T-cell (primary cell): ENCODE results near the gene C2CD2L. TPM values are rescaled to one million over a fixed set of nuclear protein-coding genes. Genes with fewer than 3 reads are reported as not detected.
"Not testable (repeated sequence)": the region's sequence is repeated elsewhere in the genome, so short reads cannot be mapped to it uniquely, and the experiment has no call there.

Experiments
- ATAC-seq, 4 experiments: fragments of 200-7000 bp in 3 of 4; fragments of 150-1000 bp in 1 of 4; cut with Tn5 transposase; replicated peaks in 1 of 4; 1 replicate in 3 of 4; 2 replicates in 1 of 4; pipeline ENCODE4 v1.10.0; 2021; ENCODE audit warnings: moderate library complexity in 3 of 4, mild to moderate bottlenecking in 2 of 4, moderate number of reproducible peaks in 1 of 4
- CTCF ChIA-PET, 2 donors: fragments of 300-600 bp; sonication (Branson Sonifier 250); formaldehyde crosslinking; loops; one replicate each; lab custom pipeline; 2022; ENCODE audit warnings: antibody characterized with exemption in 2 of 2; lab: Charles Lee
- POLR2A ChIA-PET, 2 donors: fragments of 300-600 bp; sonication (Branson Sonifier 250); formaldehyde crosslinking; loops; one replicate each; lab custom pipeline; 2022; ENCODE audit warnings: antibody characterized with exemption in 2 of 2; lab: Charles Lee
- DNase-seq, 35 experiments: peaks; one replicate each; pipeline versions ENCODE4 v3.0.0 to v3.0.0-alpha.2; 2013 to 2023
- H3K27ac ChIP-seq: one replicate; pipeline ENCODE4 v1.5.1; 2013; ENCODE audit warnings: low read length
- H3K27me3 ChIP-seq, 2 experiments: replicated peaks in 1 of 2; 1 replicate in 1 of 2; 2 replicates in 1 of 2; pipeline versions ENCODE4 v1.6.1 to v1.7.0; 2013; ENCODE audit warnings: low read length in 1 of 2, mixed read lengths in 1 of 2; ENCODE audit not compliant: control insufficient read depth in 2 of 2, insufficient read depth in 2 of 2; ENCODE audit errors: extremely low read depth in 1 of 2
- H3K36me3 ChIP-seq, 2 donors: 1 replicate in 1 of 2; 2 replicates in 1 of 2; pipeline versions ENCODE4 v1.6.1 to v1.7.0; 2013; ENCODE audit warnings: low read length in 1 of 2; ENCODE audit not compliant: control insufficient read depth in 2 of 2, insufficient read depth in 1 of 2; ENCODE audit errors: extremely low read depth in 1 of 2
- H3K4me1 ChIP-seq, 2 experiments: 1 replicate in 1 of 2; 2 replicates in 1 of 2; pipeline versions ENCODE4 v1.6.1 to v1.7.0; 2013; ENCODE audit warnings: low read length in 2 of 2, mixed read lengths in 1 of 2; ENCODE audit not compliant: insufficient read depth in 2 of 2, control insufficient read depth in 1 of 2; ENCODE audit errors: extremely low read depth in 1 of 2
- H3K4me3 ChIP-seq, 2 donors: 1 replicate in 1 of 2; 2 replicates in 1 of 2; pipeline versions ENCODE4 v1.5.1 to v1.7.0; 2013; ENCODE audit warnings: mild to moderate bottlenecking in 2 of 2, low read length in 1 of 2, moderate library complexity in 1 of 2; ENCODE audit not compliant: control insufficient read depth in 1 of 2; ENCODE audit errors: extremely low read depth in 1 of 2
- H3K9me3 ChIP-seq: 2 replicates; pipeline ENCODE4 v1.7.0; 2013
- H3K27ac Mint-ChIP-seq, 2 donors: one replicate each; pipeline ENCODE4 v1.8.0; 2020 to 2021; ENCODE audit warnings: mild to moderate bottlenecking in 2 of 2, mixed read lengths in 2 of 2
- H3K27me3 Mint-ChIP-seq, 2 donors: one replicate each; pipeline ENCODE4 v1.8.0; 2021 to 2022; ENCODE audit warnings: mixed read lengths in 2 of 2
- H3K36me3 Mint-ChIP-seq: one replicate; pipeline ENCODE4 v1.8.0; 2021; ENCODE audit warnings: mixed read lengths
- H3K4me1 Mint-ChIP-seq, 3 donors: one replicate each; pipeline ENCODE4 v1.8.0; 2020 to 2022; ENCODE audit warnings: mixed read lengths in 3 of 3, mild to moderate bottlenecking in 1 of 3
- H3K4me3 Mint-ChIP-seq, 3 donors: one replicate each; pipeline ENCODE4 v1.8.0; 2020 to 2022; ENCODE audit warnings: mild to moderate bottlenecking in 3 of 3, mixed read lengths in 3 of 3, moderate library complexity in 3 of 3
- H3K9me3 Mint-ChIP-seq, 3 donors: one replicate each; pipeline ENCODE4 v1.8.0; 2020 to 2022; ENCODE audit warnings: mixed read lengths in 3 of 3
- WGBS: methylation state at CpG from one replicate; pipeline ENCODE4 v1.1.5; 2013; ENCODE audit warnings: missing lambda C conversion rate; ENCODE audit not compliant: insufficient coverage; 5-methylcytosine and 5-hydroxymethylcytosine counted together
- total RNA-seq, 35 experiments: library from RNA in 6 of 35; stranded (reverse) in 6 of 35; fragments of 120-200 nt in 1 of 35; gene quantifications; one replicate each; pipeline versions ENCODE4 v1.2.1 to v1.2.4 and lab custom pipeline; 2013 to 2026

The C2CD2L gene
- total RNA-seq, 5 donors from 2014 or later (not counting 1 experiment from before 2014, with no cell fraction given): 18.9 to 36.4 (median 30.6) TPM

GRCh38 chr11:119158467-119158866 is 51.3 kb downstream of the C2CD2L start:
- CTCF ChIA-PET: interaction anchor here in 1 of 2 donors (0.5 kb wide), 1 partner anchor 12 kb away, joined by 8 read pairs; no protein-coding TSS in a partner anchor
- peaks cover 0 to 17% of the 10 kb centered on the region in 2 donors for H3K27me3 Mint-ChIP-seq
- no peak overlapping the region for H3K4me3 Mint-ChIP-seq
- no peaks in the 10 kb centered on the region for H3K36me3 ChIP-seq
- H3K27ac Mint-ChIP-seq: no peak overlapping the region
- peaks cover 0 to 34% of the 10 kb centered on the region in 2 experiments for H3K27me3 ChIP-seq
- H3K9me3 ChIP-seq: no peaks in the 10 kb centered on the region
- no peaks in the 10 kb centered on the region for H3K4me1 Mint-ChIP-seq
- H3K9me3 Mint-ChIP-seq: no peaks in the 10 kb centered on the region
- 87% methylated on average over 10 of the region's 13 CpGs for WGBS
- H3K36me3 Mint-ChIP-seq: no peaks in the 10 kb centered on the region
- no peaks in the 10 kb centered on the region for H3K4me1 ChIP-seq
- ATAC-seq: no peak
- POLR2A ChIA-PET: no interaction called here
- H3K4me3 ChIP-seq: no peak overlapping the region
- DNase-seq: no peak
- H3K27ac ChIP-seq: no peak overlapping the region

DNA sequence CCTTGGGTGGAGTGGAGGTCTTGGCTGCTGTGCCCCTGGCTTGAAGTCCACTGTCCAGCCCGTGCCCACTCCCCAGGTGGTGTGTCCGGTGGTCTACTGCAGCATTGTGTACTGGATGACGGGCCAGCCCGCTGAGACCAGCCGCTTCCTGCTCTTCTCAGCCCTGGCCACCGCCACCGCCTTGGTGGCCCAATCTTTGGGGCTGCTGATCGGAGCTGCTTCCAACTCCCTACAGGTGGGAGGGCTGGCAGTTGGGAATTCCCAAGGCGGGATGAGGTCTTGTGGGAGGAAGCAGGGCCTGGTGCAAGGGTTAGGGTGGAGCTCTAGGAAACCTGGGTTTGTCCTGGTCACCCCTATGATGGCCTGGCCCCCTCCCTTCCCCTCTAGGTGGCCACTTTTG is 53.0 kb downstream of the C2CD2L start:
- no peaks in the 10 kb centered on the region for H3K4me1 ChIP-seq
- no peaks in the 10 kb centered on the region for H3K36me3 ChIP-seq
- Mint-ChIP-seq H3K36me3 (no peaks in the 10 kb centered on the region), H3K27me3 (peaks cover 0 to 11% of the 10 kb centered on the region in 2 donors), H3K9me3 (no peaks in the 10 kb centered on the region), H3K27ac (no peak overlapping the region), H3K4me3 (no peak overlapping the region), H3K4me1 (no peaks in the 10 kb centered on the region)
- WGBS: 82% methylated on average over 8 of the region's 9 CpGs
- CTCF ChIA-PET: no interaction called here
- H3K27ac ChIP-seq: no peak overlapping the region
- ATAC-seq: no peak
- H3K9me3 ChIP-seq: no peaks in the 10 kb centered on the region
- peaks cover 0 to 23% of the 10 kb centered on the region in 2 experiments for H3K27me3 ChIP-seq
- POLR2A ChIA-PET: no interaction called here
- DNase-seq: no peak
- no peak overlapping the region for H3K4me3 ChIP-seq

DNA sequence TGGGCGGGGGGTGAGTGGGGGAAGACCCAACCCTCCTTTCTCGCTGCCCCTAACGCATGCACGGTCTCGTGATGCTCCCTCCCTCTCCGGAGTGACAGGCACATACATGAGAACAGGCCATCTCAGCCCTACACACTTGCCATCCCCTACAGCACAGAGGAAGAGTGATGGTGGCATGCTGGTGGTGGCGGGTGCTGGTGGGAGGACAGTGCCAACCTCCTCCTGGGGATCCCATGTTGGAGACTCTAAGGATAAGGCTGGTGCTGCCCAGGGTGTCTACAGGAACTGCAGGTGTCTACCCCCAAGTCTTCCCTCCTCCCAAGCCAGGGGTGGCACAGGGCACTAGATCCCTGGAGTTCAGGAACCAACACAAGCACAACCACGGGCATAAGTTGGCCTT is 54.7 kb downstream of the C2CD2L start:
- no peak overlapping the region for H3K4me3 ChIP-seq
- CTCF ChIA-PET: interaction anchor here in 1 of 2 donors (0.7 kb wide), 1 partner anchor 49 kb away, joined by 3 read pairs; no protein-coding TSS in a partner anchor
- H3K36me3 Mint-ChIP-seq: no peaks in the 10 kb centered on the region
- no peak for DNase-seq
- H3K4me1 Mint-ChIP-seq: no peaks in the 10 kb centered on the region
- ATAC-seq: no peak
- no peak overlapping the region for H3K27ac Mint-ChIP-seq
- H3K27ac ChIP-seq: no peak overlapping the region
- POLR2A ChIA-PET: no interaction called here
- H3K27me3 ChIP-seq: peaks cover 0 to 12% of the 10 kb centered on the region in 2 experiments
- peaks cover 0 to 2% of the 10 kb centered on the region in 2 donors for H3K27me3 Mint-ChIP-seq
- no peaks in the 10 kb centered on the region for H3K9me3 Mint-ChIP-seq
- 63% methylated on average over 1 of the region's 8 CpGs for WGBS
- no peaks in the 10 kb centered on the region for H3K9me3 ChIP-seq
- H3K4me3 Mint-ChIP-seq: no peak overlapping the region
- no peaks in the 10 kb centered on the region for H3K4me1 ChIP-seq
- H3K36me3 ChIP-seq: no peaks in the 10 kb centered on the region

GRCh38 chr11:119166368-119167076 is 59.4 kb downstream of the C2CD2L start:
- no peak overlapping the region for H3K27ac ChIP-seq
- H3K4me3 ChIP-seq: no peak overlapping the region
- WGBS: 92% methylated on average over 5 of the region's 8 CpGs
- H3K36me3 Mint-ChIP-seq: no peaks in the 10 kb centered on the region
- H3K4me1 Mint-ChIP-seq: peaks cover 6 to 20% (median 8%) of the 10 kb centered on the region in 3 donors
- peaks cover 0 to 14% of the 10 kb centered on the region in 2 experiments for H3K4me1 ChIP-seq
- H3K9me3 Mint-ChIP-seq: no peaks in the 10 kb centered on the region
- H3K36me3 ChIP-seq: no peaks in the 10 kb centered on the region
- H3K4me3 Mint-ChIP-seq: no peak overlapping the region
- ChIA-PET CTCF (interaction anchor here in 1 of 2 donors (0.6 kb wide), 1 partner anchor 65 kb away, joined by 3 read pairs; no protein-coding TSS in a partner anchor), POLR2A (interaction anchor here in 1 of 2 donors (0.7 to 0.8 kb wide), 2 partner anchors 141 to 147 kb away, joined by 4 to 8 read pairs; no protein-coding TSS in a partner anchor)
- H3K9me3 ChIP-seq: no peaks in the 10 kb centered on the region
- H3K27ac Mint-ChIP-seq: no peak overlapping the region
- H3K27me3 ChIP-seq: peaks cover 0 to 2% of the 10 kb centered on the region in 2 experiments
- no peaks in the 10 kb centered on the region for H3K27me3 Mint-ChIP-seq
- no peak for ATAC-seq
- DNase-seq: no peak

GRCh38 chr11:119167077-119167458 is 59.9 kb downstream of the C2CD2L start:
- H3K4me1 ChIP-seq: peaks cover 0 to 14% of the 10 kb centered on the region in 2 experiments
- not testable (repeated sequence) for H3K9me3 ChIP-seq, H3K27ac Mint-ChIP-seq, H3K36me3 ChIP-seq, H3K4me3 Mint-ChIP-seq, H3K4me3 ChIP-seq, DNase-seq, H3K27me3 Mint-ChIP-seq, H3K27me3 ChIP-seq, H3K36me3 Mint-ChIP-seq, H3K27ac ChIP-seq, ATAC-seq, H3K9me3 Mint-ChIP-seq
- H3K4me1 Mint-ChIP-seq: peaks cover 6 to 20% (median 8%) of the 10 kb centered on the region in 3 donors
- ChIA-PET POLR2A (interaction anchor here in 1 of 2 donors (0.8 kb wide), 1 partner anchor 148 kb away, joined by 4 read pairs; no protein-coding TSS in a partner anchor), CTCF (interaction anchor here (0.6 to 0.7 kb wide), 2 partner anchors 29 to 64 kb away, joined by 3 to 4 read pairs; no protein-coding TSS in a partner anchor)
- WGBS: 92% methylated on average over 6 of the region's 10 CpGs

GRCh38 chr11:119167933-119168332 is 60.8 kb downstream of the C2CD2L start:
- 87% methylated on average over 3 of the region's 6 CpGs for WGBS
- Mint-ChIP-seq H3K4me3 (peak overlapping the region; percentile 65 to 85 (median 81)), H3K4me1 (peaks cover 6 to 20% (median 8%) of the 10 kb centered on the region in 3 donors), H3K9me3 (no peaks in the 10 kb centered on the region), H3K36me3 (no peaks in the 10 kb centered on the region), H3K27ac (peak overlapping the region in 1 of 2 donors; percentile 55), H3K27me3 (no peaks in the 10 kb centered on the region)
- ChIA-PET CTCF (no interaction called here), POLR2A (no interaction called here)
- H3K27me3 ChIP-seq: peaks cover 0 to 2% of the 10 kb centered on the region in 2 experiments
- DNase-seq (no peak), ATAC-seq (no peak)
- H3K36me3 ChIP-seq: peaks cover 0 to under 1% of the 10 kb centered on the region in 2 donors
- peaks cover 0 to 14% of the 10 kb centered on the region in 2 experiments for H3K4me1 ChIP-seq
- peak overlapping the region; percentile 59 for H3K27ac ChIP-seq
- no peaks in the 10 kb centered on the region for H3K9me3 ChIP-seq
- no peak overlapping the region for H3K4me3 ChIP-seq
